GM19372 (cell line): Measurements from ENCODE around the gene FAM227B.
"Not testable (repeated sequence)": the region's sequence is repeated elsewhere in the genome, so short reads cannot be mapped to it uniquely, and the experiment has no call there.

Source experiments
- ATAC-seq: cut with Tn5 transposase; IDR thresholded peaks from one replicate; pipeline ENCODE4 v1.9.1; 2021; ENCODE audit warnings: mild to moderate bottlenecking, low read depth, moderate library complexity; ENCODE audit not compliant: unreplicated experiment

The FAM227B gene

DNA sequence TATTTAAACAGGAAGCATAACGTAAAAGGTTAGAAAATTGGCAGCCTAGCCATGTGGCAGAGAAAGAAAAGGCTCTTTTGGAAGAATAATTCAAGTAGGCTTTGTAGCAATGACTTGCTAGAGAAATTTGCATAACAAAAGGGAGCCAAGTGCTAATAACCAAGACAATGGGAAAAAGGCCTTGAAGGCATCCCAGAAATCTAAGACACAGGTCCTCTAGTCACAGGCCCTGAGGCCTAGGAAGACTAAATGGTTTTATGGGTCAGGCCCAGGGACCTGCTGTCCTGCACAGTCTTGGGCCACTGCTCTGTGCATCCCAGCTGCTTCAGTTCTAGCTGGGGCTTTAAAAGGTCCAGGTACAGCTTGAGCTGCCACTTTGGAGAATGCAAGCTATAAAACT is 119.0 kb downstream of the FAM227B start:
- ATAC-seq: no peak

DNA sequence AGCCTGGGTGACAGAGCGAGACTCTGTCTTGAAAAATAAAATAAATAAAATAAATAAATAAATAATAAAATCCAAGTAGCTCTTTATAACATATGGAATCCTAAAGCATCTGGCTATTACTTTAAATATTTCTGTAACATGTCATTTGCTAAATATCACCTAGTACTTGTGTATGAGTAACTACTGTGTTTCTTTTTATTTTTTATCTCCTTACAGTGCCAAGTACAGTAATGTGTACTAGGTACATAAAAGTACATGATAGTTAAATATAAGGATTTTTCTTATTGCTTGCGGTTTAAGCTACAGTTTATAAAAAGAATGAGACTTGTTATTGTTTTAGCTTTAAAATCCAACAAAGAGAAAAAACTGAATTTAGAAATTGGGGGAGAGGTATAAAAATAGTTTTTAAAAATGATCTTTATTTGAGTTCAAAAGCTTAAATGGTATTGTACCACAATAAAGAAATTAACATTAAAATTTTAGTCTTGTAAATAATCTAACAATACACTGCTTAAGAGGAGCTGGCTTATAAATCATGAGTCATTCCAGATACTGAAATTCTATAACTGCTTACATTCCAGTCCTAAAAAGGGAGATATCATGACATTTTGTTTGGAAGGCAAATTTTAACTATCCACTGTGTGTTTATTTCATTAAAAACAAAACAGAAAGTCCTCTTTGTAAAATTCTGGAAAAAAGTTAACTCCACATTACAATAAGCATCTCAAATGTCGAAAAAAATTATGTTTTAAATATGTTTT is 124.4 kb downstream of the FAM227B start:
- ATAC-seq: no peak

DNA sequence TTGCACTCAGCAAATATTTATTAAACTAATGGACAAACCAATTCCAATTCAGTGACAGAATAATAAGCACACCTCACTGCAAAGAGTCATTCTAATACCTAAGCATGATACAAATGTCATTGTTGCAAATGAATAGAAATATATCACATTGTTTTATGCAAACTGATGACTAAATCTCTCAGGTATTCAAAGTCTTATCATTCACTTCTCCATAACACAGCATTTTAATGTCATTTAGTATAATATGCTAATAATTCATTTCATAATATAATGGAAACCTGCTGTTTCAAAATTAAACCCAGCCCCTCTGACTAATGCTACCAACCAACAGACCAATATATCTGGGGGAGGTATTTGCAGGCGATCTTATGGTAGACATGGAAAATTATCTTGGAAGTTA is 125.8 kb downstream of the FAM227B start:
- no peak for ATAC-seq

DNA sequence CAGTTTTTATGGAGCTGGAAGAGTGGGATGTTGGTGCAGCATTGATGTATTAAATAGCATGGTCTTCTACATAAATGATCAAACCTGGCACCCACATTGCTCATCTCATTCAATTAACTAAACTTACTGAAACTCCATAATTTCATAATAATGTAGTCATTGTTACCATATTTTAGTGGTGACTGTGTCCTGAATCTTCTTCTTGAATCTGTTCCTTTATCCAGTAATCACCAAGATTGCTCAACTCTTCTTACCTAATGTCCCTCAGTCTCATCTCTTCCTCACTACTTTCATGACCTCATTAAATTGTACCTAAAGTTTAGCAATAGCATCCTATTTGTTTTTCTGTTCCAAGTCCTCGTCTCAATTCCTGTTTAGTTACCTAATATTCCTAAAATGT is 127.8 kb downstream of the FAM227B start:
- no peak for ATAC-seq

DNA sequence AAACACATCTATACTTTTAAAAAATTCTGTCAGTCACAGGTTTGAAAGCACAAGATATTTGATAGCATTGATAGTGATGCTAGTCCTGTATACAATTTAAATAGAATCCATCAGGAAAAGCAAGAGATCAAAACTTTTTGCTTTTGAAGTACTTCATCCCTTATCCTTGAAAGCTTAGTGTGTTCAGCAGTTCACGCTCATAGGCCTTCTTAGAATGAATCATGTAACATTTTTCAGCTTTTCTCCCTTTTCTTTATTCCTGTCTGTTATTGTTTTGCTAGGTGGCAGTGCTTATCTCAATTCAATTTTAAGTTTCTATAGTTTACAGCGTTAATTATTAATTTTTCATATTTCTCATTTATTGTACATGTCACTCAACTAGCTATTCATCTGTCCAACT is 128.5 kb downstream of the FAM227B start:
- no peak for ATAC-seq

DNA sequence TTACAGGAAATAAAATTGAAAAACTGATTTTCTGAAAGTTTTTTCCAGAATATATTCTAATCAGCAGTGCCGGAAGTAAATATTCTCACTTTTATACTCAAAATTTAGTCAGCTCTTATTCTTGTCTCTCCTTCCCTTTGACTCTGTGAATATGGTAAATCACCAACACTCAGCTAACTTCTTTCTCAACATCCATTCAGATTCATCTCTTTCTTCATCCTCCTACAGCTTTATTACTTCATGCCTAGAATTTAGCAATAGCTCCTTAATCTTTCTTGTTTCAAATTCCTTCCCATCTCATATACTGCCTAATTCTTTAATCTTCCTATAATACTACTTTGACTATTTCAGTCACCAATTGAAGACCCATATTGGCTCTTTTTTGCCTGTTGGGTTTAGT is 129.7 kb downstream of the FAM227B start:
- ATAC-seq: no peak

DNA sequence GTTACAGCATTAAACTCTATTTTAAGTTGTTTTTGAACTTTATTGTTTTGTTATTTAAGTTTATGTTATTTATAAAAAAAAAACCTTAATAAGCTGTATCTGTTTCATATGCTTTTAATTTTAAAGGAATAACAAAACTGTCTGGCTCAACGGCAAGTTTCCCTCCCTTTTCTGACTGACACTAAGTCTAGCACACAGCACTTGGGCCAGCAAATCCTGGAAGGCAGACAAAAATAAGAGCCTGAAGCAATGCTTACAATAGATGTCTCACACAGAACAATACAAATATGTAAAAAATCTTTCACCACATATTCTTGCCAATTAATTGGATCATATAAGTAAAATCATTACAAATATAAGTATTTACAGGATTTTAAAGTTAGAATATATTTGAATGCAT is 135.2 kb downstream of the FAM227B start:
- not testable (repeated sequence) for ATAC-seq

DNA sequence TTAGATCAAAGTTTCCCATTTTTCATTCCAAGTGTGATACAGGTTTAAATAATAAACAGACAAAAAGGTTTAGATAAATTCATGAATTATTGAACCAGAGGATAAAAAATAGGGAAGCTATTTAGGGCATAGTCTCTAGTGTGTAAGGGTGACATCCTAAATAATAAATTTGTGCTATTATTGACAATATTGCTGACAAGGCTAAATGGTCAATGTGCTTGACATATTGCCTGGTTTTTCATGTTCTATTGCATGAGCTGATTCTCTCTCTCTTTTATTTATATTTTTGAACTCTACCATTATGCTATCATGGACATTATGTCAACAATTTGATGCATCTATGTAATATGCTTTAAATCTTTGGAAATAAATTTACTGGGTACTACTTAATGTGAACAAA is 141.6 kb downstream of the FAM227B start:
- not testable (repeated sequence) for ATAC-seq

DNA sequence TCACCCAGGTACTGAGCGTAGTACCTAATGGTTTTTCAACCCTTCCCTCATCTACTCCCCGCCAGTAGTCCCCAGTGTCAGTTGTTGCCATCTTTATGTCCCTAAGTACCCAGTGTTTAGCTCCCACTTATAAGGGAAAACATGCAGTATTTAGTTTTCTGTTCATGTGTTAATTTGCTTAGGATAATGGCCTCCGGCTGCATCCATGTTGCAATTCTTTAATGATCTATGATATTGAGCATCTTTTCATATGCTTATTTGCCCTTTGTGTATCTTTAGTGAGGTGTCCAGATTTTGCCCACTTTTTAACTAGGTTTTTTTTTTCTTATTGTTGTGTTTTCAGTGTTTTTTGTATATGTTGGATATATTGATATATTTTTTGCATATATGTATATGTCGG is 142.6 kb downstream of the FAM227B start:
- ATAC-seq: not testable (repeated sequence)

DNA sequence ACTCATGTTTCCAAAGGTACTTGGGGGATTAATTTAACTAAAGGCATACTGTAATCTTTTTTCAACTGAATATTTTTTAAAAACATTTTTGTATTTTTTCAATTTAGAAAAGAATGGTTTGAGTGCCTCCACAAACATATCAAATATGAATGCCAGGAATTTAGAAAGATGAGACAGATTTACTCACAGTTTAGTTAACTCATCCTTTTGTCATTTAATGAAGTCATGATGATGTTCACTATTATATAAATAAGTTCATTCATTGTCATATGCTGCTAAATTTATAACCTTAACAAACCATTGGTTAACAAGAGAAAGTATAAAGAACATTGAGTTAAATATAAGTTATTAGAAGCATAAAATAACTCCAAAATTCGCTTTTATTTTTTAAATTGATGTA is 147.6 kb downstream of the FAM227B start:
- ATAC-seq: no peak

DNA sequence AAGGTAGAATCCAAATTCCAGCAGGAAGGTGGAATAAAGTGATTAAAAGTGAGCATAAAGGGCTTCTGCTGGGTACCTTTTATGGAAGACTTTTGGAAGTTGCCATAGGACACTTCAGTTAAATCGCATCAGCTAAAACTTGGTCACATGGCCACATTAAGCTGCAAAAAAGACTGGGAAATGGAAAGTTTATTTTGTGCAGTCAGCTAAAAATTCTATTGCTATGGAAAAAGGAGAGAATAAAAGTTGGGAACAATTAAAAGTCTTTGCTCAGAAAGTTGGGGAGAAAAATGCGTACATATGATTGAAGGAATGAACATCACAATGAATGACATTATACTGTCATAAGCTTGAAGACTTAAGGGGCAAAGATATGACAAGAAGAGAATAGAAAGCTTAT is 148.3 kb downstream of the FAM227B start:
- no peak for ATAC-seq

DNA sequence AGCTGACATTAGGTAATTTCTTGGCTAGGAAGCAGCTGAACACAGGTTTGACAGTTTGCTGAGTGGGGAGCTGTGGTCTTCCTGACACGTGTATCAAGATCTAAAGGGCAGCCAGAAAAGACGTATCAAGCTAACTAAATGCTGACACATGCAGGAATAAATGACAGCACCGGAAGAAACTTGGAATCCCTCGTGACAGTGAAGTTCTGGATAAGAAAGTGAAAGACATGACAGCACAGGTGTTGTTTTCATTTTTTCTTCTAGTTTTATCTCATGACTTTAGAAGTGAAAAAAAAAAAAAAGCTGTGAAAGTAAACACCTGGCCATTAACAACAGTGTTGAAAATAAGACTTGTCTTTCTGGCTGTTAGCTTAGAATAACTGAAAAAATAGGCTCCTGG is 148.9 kb downstream of the FAM227B start:
- no peak for ATAC-seq

DNA sequence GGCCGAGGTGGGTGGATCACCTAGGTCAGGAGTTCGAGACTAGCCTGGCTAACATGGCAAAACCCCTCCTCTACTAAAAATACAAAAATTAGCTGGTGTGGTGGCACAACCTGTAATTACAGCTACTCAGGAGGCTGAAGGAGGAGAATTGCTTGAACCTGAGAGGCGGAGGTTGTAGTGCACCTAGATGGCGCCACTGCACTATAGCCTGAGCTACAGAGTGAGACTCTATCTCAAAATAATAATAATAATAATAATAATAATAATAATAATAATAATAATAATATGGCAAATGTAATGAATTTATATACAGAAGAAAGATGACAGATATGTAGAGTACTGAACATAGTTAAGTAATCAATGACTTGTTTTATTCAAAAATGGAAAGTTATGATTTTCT is 149.4 kb downstream of the FAM227B start:
- not testable (repeated sequence) for ATAC-seq

DNA sequence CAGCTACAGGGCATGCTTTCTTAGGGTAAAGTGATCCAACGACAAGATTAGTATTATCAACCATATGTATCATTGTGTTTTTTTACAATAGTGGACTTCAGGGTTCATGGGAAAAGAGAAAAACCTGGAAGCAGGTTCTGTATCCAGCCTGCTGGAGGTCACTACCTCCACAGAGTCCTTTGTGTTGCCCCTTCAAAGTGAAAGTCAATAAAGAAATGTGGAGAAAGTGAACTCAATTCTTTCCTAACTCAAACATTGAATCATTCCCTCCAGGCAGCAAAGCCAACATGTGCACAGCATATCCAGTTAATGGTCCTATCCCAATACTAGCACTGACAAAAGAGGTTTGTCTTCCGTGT is 152.2 kb downstream of the FAM227B start:
- ATAC-seq: no peak

DNA sequence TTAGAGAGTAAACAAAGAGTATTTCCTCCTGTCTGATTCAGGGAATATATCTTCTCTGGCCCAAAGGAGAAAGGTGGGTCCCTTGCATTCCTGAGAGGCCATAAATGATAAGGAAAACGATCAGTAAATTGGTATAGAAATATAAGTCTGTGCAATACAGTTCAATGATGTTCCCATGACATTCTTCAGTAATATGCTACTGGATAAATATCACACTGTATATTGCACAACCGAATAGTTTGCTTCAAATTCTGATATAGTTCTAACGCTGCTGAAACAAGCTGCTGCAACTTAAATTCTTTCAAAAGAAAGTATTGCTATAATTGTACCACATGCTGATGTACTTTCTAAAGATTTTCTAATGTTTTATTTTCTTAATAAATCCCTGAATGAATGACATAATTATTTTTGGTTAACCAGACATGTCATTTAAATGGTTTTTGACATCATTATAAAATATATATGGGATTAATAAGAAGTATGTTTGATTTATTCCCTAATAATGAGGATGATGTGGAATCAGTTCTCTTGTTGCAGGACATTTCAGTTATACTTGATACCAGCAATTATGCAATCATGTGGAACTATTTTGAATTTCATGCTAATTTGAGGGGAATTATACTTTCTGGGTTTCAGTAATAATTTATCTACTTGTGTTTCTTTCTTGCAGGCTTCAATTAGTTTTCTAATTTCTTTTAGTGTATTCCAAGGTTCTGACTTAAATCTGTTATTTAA is 152.7 kb downstream of the FAM227B start:
- ATAC-seq: no peak

DNA sequence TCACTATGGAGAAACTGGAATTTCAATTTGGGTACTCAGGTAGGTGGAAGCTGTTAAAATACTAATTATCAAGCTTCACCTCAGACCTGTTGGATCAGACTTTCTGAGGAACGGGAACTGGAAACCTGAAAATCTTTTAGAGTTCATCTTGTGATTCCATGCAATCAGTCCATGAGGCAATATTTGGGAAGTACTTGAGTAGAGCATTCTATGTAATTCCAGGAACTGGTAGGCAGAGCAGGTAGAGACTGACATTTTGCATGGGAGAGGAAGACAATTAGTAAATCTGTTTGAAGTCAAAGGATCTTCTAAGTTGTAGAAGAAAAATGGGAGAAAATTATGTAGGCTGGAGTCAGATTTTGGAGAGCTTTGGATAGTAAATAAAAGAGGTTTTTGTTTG is 154.5 kb downstream of the FAM227B start:
- ATAC-seq: no peak

DNA sequence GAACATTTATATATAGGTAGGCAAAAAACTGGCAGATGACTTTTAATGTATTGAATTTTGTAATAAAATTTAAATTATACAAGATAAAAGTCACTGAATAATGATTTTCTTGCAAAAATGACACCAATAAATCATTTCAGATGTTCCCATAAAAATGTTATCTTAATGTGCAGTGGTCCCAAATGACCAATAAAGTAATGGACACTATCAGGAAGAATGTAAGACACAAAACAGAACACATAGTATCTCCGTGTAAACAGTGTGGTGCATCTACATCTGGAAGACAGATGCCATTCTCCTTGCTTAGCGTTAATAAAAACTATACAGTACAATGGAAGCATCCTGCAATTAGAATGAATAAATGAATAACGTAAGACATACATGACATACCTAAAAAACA is 156.1 kb downstream of the FAM227B start:
- ATAC-seq: no peak

DNA sequence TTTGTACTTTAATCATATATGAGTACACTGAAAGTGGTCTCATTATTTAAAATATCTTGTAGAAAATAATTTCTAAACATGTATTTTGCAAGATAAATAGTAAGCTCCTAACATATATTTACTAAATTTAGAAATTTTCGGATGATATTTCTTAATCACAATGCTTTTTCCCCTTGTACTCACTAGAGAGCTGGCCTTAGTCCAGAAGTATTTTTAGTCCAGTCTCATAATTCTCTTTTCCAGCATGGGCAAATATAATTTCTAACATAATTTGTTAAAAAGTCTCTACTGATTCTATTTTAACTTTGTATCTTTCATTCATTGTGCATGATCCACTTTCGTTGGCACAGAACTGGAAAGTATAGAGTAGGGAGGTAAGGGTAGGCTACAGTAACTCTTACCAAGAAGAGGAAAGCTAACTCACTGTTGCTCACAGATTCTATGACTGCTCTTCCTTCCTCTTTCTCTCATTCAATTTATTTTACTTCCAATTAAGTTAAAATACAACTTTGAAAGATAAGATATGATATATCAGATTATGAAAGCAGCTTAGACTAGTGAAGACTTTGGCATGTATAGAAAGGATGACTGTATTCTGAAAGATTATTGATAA is 158.3 kb downstream of the FAM227B start:
- no peak for ATAC-seq

DNA sequence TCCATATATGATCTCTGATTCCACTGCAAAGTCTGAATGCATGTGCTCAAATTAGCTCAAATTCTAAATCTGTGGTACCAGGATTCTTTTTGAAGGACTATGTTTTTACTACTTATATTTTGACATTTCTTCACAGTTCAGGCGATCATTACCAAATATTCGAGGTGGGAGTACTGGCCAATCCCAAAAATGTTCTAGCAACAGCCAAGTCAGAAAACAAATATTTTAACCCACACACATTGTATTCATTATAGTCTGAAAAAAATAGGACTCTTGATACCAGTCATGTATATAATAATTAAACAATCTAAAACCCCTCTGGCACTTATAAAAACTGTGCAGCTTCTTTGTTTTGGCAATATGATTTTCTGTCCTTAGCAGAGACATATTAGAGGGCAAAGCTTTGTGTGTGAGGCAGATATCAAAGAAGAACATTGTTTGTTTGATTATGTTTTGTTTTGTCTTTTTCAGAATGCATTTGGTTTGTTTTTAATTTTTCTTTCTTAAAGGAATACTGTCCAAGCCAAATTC is 160.1 kb downstream of the FAM227B start:
- ATAC-seq: no peak

DNA sequence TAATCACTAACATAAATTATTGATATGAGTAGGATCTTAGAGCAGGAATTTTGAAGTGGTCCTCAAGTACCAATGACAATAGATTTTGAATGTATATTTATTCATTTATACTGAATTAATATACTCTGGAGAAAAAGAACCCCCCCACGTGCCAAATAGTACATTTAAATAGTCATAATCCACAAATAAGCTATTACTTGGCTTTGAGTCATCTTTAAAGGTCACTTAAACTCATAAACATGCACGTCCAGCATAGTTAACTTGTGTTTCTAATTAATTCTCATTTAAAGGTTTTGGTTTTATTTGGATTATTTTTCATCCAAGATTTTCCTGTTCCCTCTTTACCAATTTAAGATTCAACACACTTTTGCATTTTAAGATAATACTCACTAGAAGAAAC is 162.5 kb downstream of the FAM227B start:
- ATAC-seq: no peak

DNA sequence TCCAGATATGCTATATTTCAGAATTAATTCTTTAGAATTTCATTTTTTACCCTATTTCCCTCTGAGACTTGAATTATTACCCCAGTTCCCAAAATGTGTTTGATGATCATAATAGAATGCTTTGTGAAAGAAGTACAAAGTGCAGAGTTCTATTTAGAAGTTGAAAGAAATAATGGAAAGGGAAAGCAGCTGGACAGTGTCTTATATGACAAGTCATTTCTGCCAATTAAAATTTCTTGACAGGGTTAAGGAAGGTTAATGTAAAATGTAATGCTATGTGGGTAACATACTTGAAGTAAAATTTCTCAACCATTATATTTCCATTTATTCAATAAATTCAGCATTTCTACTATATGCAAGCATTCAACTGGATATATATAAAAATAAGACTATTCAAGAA is 164.5 kb downstream of the FAM227B start:
- no peak for ATAC-seq

DNA sequence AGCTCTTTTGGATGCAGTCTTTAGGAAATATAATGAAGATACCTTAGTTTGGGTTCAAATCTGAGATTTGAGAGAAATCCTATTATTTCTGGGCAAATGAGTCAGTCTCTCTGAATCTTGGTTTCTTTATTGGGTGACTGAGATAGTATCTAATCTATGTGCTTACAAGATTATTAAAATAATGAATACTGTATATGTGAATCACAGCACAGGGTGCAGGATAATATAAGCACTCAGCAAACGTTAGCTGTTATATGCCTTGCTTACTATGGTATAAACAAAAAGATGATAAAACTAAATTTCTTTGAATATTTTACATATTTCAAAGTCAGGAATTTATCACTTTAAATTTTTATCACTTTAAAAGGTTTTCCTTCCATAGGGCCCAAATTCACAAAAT is 168.0 kb downstream of the FAM227B start:
- ATAC-seq: no peak
